HG02852 (cell line): Measurements from ENCODE around the gene PPM1A.

ENCODE experiments used
- ATAC-seq: cut with Tn5 transposase; IDR thresholded peaks from one replicate; pipeline ENCODE4 v1.9.1; 2021; ENCODE audit warnings: mild to moderate bottlenecking, moderate library complexity; ENCODE audit not compliant: unreplicated experiment

The PPM1A gene

GRCh38 chr14:60265163-60265562 lies 16.1 kb downstream of the PPM1A start:
- ATAC-seq = no peak

DNA sequence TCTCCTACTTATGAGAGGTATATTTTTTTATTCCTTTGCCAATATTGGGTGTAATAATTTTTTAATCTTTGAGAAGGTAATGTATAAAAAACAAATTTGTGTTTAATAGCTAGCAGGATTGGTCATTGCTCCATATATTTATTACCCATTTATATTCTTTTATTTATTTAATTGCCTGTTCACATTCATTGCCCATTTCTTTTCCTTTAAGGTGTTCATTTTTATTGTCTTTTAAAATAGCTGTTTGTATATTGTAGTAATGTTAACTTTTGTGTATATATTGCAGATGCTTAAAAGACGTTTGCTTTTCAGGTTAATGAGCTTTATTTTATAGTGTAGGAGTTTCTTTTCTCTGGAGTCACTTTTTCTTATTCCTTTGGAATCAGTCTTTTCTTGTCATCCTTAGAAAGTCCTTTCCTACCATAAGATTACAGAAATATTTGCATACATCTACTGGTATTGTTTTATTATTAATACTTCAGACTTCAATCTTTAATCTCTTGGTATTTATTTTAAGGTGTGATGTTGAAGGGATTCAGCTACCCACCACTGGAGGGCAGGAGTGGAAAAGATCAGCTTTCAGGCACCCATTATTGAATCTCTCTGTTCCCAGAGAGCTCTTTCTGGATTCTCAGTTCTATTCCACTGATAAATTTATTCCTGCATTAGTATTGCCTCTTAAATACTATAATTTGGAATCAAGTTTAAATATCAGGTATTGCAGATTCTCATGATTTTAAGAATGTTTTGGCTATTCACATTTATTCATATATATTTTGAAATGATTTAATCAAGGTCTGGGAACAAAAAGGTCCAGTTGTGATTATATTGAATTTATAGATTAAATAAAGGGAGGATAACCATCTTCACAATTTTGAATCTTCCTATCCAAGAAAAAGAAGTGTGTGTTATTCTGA lies 17.3 kb downstream of the PPM1A start:
- ATAC-seq = no peak

DNA sequence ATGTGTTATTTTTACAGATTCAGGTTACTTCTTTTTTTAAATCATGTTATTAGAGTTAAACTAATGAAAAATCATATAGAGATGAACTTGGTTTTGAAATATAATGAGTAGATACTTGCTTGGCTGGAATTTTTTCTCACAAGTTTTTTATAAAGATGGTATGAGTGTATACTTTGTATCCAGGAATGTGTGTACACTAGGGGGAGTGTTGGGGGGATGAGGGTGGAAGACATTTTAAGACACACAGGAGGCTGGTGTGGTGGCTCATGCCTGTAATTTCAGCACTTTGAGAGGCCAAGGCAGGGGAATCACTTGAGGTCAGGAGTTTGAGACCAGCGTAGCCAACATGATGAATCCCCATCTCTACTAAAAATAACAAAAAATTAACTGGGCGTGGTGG lies 23.2 kb downstream of the PPM1A start:
- no peak for ATAC-seq

- ATAC-seq = no peak
These were observed 24.9 kb downstream of the PPM1A start for GRCh38 chr14:60273956-60274355.

- no peak for ATAC-seq
These were observed 25.4 kb downstream of the PPM1A start for GRCh38 chr14:60274448-60274847.

DNA sequence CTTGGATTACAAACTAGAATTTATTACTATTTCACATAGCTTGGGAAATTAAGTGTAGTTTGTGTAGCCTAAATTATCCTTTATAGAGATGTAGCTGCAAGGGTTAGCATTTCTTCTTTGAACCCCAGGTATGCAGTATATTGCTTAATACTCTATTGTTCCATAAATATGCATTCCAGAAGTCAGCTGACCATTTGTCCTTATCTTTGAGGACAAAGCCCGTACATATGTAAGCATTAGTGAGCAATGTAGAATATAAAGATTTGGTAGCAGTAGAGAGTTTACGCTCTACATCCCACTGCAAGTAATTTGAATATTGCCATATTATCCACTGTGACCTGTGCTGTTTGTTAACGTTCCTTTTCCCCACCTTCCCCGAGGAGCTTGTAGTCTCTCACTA lies 26.9 kb downstream of the PPM1A start:
- no peak for ATAC-seq

DNA sequence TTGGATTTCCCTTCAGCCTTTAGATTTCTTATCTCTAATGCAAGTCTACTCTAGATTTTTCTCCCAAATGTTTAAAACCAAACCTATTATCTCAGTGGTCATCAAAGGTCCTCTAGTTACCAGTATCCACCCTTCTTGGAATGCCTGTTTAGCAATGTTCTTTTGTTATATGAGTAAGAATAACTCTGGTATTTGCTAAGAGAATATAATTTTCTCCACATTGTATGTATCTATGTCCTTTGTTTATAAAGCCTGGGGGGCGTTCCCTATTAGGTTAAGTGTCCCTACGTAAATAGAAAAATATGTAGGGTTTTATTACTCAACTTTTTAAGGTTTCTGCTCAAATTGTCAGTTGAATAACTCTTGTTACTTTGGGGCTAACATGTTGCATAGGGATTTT lies 27.3 kb downstream of the PPM1A start:
- no peak for ATAC-seq

DNA sequence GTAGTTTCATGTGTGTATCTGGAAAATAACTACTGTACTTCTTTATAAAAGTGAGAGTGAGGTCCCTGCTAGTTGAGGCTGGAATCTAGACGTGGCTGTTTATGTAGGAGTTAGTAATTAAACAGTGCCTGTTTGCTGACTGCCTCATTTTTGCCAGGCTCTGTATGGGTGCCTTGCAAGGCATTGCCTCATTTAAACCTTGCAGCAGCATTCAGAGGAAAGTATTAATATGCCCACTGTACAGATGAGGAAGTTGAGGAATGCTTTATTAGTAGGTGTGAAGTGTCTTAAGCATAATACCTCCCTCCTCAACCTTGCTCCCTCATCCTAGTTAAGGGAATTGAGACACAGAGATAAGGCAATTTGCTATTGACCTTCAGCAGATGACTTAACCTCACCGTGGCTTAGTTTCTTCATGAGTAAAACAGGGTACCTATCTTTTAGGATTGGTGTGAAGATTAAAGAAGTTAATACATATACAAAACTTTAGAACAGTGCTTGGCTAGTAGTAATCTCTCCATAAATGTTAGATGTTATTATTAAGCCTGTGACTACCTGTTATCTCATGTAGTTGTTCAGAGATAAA lies 28.7 kb downstream of the PPM1A start:
- no peak for ATAC-seq

GRCh38 chr14:60278350-60278749 lies 29.3 kb downstream of the PPM1A start:
- no peak for ATAC-seq

DNA sequence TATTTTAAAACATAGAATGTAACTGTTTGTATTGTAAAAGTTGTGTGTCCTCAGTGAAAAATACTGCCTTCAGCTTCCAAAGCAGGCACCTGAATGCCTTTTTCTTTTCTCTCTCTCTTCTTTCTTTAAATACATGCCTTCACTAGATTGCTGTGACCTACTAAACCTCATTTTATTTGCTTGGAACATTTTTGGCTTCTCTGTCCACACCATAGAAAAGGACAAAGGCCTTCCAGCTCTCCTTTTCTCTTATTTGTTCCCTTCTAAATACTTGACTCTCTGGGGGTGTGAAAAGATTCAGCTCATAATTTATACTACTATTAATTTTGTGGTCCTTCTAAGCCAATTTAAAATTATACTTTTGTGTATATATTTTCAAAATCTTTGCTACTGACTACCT lies 38.4 kb downstream of the PPM1A start:
- no peak for ATAC-seq

GRCh38 chr14:60288279-60288678 lies 39.3 kb downstream of the PPM1A start:
- ATAC-seq = no peak

- ATAC-seq = no peak
These were observed 45.5 kb downstream of the PPM1A start for GRCh38 chr14:60294411-60295069.

DNA sequence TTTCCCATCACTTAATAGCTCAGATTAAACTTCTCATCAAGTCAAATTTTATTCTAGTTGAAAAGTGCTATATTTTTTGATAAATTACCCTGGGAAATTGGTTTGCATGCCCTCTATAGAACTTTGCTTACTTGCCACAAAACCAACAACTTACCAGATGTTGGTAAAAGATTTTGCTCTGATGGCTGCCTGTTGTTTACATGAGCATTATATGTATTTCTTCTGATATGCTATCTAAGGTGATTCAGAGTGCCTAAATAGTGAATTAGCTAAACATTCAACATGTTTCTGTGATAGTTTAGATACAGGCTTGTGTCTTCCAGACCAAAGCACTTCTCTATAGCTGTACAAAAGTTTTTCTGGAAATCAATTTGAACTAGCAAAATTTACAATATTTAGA lies 51.0 kb downstream of the PPM1A start:
- no peak for ATAC-seq

- no peak for ATAC-seq
These were observed 52.7 kb downstream of the PPM1A start for GRCh38 chr14:60301685-60302084.

- ATAC-seq = no peak
These were observed 53.6 kb downstream of the PPM1A start for GRCh38 chr14:60302663-60303062.

GRCh38 chr14:60303745-60304144 lies 54.7 kb downstream of the PPM1A start:
- ATAC-seq = no peak

- no peak for ATAC-seq
These were observed 55.5 kb downstream of the PPM1A start for GRCh38 chr14:60304509-60304908.

GRCh38 chr14:60309867-60310552 lies 61.0 kb downstream of the PPM1A start:
- ATAC-seq = no peak

DNA sequence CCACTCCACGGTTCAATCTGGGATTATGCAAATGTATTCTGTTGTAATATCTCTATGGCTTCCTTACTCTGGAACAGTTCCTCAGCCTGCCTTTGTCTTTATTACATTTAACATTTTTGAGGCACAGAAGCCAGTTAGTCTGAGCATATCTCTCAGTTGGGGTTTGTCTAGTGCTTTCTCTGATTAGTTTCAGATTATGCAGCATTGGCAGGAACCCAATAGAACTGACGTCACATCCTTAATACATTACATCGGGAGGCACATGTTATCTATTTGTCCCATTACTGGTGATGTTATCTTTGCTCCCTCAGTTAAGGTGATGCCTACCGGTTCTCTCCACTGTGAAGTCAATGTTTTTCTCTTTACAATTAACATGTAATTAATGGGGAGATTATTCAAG lies 62.4 kb downstream of the PPM1A start:
- ATAC-seq = no peak

- no peak for ATAC-seq
These were observed 64.1 kb downstream of the PPM1A start for GRCh38 chr14:60313093-60313492.

DNA sequence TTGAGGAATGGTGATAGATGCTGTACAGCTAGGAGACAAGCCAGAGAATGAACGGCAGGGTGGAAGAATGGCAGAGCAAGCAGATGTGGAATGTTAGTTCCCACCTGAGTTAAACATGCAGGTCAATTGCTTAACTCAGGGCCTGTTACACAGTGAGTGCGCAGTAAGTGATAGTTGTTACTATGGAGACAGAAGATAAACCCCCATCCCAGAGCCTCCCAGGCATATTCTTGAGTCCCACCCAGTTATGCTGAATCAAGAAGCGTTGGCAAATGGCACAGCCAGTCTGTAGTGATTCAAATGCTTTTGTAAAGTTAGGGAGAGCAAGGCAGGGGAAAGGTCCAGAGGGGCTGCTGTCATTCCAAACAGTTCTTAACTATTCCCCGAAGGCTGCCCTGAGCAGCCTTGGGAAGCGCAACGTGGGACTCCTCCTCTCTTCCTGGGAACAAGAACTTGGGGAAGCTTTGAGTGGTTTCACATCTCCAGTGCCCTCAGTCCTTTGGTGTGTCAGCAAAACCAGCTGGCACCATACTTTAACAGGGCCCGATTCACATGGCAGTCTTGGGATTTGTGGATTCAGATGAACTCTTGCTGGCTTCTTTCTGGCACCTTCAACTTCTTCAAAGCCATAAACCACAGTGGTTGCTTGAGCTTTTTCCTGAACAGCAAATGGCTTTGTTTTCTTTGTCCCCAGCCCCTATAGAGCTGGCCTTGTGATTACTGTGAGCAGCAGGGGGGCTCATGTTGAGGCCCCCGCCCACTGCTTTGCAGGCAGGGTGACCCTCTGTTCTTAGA lies 66.4 kb downstream of the PPM1A start:
- ATAC-seq = no peak
